ENCODE data around the gene DLX2.

The DLX2 gene

GRCh38 chr2:172080641-172081220 is 22.0 kb downstream of the DLX2 start:
- TF ChIP-seq CTCF (conservative IDR thresholded peaks at IDR 0.05; ENCODE audit: low read depth) = no peak
- no peak for DNase-seq (ENCODE audit: low spot score)
- CTCF ChIA-PET = no interaction called here
- no peak overlapping the region for H3K27ac ChIP-seq
- POLR2A ChIA-PET (ENCODE audit: low non-redundant PET) = no interaction called here

GRCh38 chr2:172079838-172080640 is 22.7 kb downstream of the DLX2 start:
- no peak for DNase-seq (ENCODE audit: low spot score)
- POLR2A ChIA-PET (ENCODE audit: low non-redundant PET) = no interaction called here
- CTCF ChIA-PET = no interaction called here
- no peak for TF ChIP-seq CTCF (conservative IDR thresholded peaks at IDR 0.05; ENCODE audit: low read depth)
- H3K27ac ChIP-seq = no peak overlapping the region

- no peak for DNase-seq (ENCODE audit: low spot score)
- ChIA-PET POLR2A (ENCODE audit: low non-redundant PET) (no interaction called here), CTCF (no interaction called here)
- no peak for TF ChIP-seq CTCF (conservative IDR thresholded peaks at IDR 0.05; ENCODE audit: low read depth)
- H3K27ac ChIP-seq = no peak overlapping the region
These were observed 23.3 kb downstream of the DLX2 start for GRCh38 chr2:172079416-172079815.

- DNase-seq (ENCODE audit: low spot score) = no peak
- TF ChIP-seq CTCF (conservative IDR thresholded peaks at IDR 0.05; ENCODE audit: low read depth) = no peak
- H3K27ac ChIP-seq = no peak overlapping the region
- ChIA-PET POLR2A (ENCODE audit: low non-redundant PET) (no interaction called here), CTCF (no interaction called here)
These were observed 28.4 kb downstream of the DLX2 start for GRCh38 chr2:172074254-172074653.

- no peak for DNase-seq (ENCODE audit: low spot score)
- H3K27ac ChIP-seq = no peak overlapping the region
- POLR2A ChIA-PET (ENCODE audit: low non-redundant PET) = no interaction called here
- CTCF ChIA-PET = no interaction called here
- no peak for TF ChIP-seq CTCF (conservative IDR thresholded peaks at IDR 0.05; ENCODE audit: low read depth)
These were observed 29.2 kb downstream of the DLX2 start for GRCh38 chr2:172073518-172073917.

- no peak overlapping the region for H3K27ac ChIP-seq
- CTCF ChIA-PET = interaction anchor here (0.6 to 0.7 kb wide), 2 partner anchors 41 to 397 kb away, joined by 3 read pairs; no protein-coding TSS in a partner anchor
- no peak for TF ChIP-seq CTCF (conservative IDR thresholded peaks at IDR 0.05; ENCODE audit: low read depth)
- POLR2A ChIA-PET (ENCODE audit: low non-redundant PET) = no interaction called here
- no peak for DNase-seq (ENCODE audit: low spot score)
These were observed 30.0 kb downstream of the DLX2 start for GRCh38 chr2:172072706-172073105.

All from RWPE1 (cell line).